Choroid plexus epithelial cell (primary cell): ENCODE measurements around the gene CPSF6.

Experiments
- DNase-seq: peaks from one replicate; pipeline ENCODE4 v3.0.0-alpha.2; 2010; ENCODE audit warnings: low read depth
- H3K4me3 ChIP-seq: 2 replicates; pipeline ENCODE4 v1.5.1; 2011; ENCODE audit warnings: low read depth, mild to moderate bottlenecking, control low read depth, low read length, moderate library complexity
- TF ChIP-seq, protein P1 (sequence below): conservative IDR thresholded peaks from 2 replicates; pipeline ENCODE4 v1.5.1; 2011; ENCODE audit warnings: low read depth, mild to moderate bottlenecking, control low read depth, inconsistent platforms, low read length, moderate library complexity

CPSF6 gene

DNA sequence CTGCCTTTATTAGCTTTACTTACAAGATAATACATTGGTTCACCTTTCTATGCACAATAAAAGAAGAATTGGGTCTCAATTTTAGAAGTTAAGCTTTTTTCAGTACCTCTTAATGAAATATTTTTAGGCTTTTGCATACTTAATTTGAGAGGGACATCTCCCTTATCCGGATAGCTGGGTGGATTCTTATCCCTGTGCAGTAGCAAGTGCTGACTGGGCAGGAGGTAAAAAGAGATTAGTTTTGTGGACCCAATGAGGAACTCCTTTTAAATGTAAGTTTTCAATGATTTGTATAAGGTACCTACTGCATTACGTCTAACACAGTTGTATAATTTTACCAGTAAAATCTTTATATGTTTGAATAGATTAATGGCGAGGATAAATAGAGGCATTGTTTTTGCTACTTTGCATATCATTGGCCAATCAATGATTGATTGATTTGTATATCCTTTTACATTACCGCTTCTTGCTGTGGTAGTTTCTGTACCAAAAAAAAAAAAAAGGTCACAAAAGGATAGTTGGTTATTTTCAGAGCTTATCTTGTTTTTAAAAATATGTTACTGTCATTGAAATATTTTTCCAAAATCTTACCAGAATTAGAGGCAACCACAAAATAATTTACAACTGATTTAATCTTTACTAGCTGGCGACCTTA lies 2.2 kb downstream of the CPSF6 start:
- no peak for DNase-seq
- peak overlapping the region; percentile 18 for H3K4me3 ChIP-seq
- TF ChIP-seq, protein P1, sequence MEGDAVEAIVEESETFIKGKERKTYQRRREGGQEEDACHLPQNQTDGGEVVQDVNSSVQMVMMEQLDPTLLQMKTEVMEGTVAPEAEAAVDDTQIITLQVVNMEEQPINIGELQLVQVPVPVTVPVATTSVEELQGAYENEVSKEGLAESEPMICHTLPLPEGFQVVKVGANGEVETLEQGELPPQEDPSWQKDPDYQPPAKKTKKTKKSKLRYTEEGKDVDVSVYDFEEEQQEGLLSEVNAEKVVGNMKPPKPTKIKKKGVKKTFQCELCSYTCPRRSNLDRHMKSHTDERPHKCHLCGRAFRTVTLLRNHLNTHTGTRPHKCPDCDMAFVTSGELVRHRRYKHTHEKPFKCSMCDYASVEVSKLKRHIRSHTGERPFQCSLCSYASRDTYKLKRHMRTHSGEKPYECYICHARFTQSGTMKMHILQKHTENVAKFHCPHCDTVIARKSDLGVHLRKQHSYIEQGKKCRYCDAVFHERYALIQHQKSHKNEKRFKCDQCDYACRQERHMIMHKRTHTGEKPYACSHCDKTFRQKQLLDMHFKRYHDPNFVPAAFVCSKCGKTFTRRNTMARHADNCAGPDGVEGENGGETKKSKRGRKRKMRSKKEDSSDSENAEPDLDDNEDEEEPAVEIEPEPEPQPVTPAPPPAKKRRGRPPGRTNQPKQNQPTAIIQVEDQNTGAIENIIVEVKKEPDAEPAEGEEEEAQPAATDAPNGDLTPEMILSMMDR = no peak

DNA sequence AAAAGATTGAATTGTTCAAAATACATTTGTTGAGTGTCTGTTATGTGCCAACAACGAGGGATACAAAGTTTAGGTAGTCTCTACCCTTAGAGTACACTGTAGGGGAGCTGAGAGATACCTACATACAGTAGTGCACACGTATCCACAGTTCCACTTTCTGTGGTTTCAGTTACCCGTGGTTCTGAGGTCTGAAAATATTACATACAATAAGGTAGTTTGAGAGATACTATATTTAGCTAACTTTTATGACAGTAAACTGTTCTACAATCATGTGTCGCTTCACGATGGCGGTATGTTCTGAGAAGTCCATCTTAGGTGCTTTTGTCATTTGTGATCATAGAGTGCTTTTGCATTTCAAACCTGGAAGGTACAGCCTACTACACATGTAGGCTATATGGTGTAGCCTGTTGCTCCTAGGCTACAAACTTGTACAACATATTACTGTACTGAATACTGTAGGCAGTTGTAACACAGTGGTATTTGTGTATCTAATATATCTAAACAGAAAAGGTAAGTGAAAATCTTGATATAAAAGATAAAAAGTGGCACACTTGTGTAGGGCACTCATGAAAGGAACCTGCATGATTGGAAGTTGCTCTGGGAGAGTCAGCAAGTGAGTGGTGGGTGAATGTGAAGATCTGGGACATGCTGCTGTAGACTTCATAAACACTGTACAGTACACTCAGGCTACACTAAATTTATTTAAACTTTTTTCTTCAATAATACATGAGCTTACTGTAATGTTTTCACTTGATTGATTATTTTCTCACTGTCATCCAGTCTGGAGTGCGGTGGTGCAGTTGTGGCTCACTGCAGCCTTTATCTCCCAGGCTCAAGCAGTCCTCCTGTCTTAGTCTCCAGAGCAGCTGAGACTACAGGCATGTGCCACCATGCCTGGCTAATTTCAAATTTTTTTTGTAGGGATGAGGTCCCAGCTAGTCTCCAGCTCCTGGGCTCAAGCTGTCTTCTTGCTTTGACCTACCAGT lies 4.0 kb downstream of the CPSF6 start:
- TF ChIP-seq, protein P1 = no peak
- H3K4me3 ChIP-seq = no peak overlapping the region
- DNase-seq = no peak

DNA sequence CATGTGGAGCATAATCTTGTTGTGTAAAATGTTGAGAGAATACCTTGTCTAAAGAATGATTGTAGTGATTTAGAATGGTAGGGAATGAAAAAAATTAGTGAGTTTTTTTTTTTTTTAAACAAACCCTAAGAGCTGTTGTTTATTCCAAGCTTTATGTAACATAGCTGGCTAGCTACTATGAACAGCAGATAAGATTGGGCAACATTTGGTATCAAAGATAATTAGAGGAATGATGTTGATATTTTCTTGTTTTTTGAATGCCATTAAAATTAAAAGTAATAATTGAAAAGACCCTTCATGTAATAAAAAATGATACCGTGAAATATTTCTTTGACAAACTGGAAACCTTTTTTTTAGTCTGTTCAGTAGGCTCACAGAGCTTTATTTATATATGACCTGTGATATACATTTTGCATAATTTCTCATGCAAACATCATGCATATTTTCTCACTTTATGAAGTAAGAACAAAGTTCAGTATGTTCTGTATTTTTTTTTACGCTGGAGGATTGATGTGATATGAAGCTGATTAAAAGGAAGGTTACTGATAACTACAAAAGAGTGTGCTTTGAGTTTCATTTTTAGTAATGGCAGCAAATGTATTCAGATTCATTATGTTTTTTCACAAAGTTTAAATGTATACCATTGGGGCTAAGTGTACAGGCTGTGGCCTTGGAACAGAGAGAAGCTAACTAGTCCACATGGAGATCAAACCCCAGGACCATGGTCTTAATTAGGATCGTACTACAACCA lies 8.1 kb downstream of the CPSF6 start:
- no peak overlapping the region for H3K4me3 ChIP-seq
- TF ChIP-seq, protein P1 = no peak
- DNase-seq = no peak

DNA sequence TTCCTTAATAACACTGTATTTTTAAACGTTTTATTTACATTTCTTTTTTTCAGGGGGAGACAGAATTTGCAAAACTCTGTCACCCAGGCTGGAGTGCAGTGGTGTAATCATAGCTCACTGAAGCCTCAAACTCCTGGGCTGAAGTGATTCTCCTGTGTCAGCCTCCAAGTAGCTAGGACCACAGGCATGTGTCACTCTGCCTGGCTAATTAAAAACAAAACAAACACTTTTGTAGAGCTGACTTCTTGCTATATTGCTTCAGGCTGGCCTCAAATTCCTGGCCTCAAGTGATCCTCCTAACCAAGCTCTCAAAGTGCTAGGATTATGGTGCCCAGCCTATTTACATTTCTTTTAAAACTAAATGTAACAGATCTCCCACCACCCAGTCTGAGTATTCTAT lies 12.7 kb downstream of the CPSF6 start:
- no peak overlapping the region for H3K4me3 ChIP-seq
- peak; percentile 49 for DNase-seq
- TF ChIP-seq, protein P1 = no peak

DNA sequence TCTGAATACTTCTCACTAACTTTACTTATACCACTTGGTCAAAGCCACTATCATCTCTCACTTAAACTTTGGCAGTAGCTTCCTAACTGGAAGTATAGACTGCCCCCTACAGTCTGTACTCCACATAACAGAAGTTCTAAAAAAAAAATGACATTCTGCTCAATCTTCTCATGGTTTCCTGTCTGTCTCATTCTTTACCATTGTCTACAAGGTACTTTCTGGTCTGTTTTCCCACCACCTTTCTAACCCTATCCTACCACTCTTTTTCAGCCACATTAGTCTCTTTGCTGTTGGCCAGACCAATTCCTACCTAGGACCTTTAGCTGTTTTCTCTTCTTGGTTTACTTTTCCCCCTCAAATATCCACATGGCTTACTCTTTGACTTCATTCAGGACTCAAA lies 14.7 kb downstream of the CPSF6 start:
- DNase-seq = peak; percentile 80
- no peak overlapping the region for H3K4me3 ChIP-seq
- TF ChIP-seq, protein P1 = peak; percentile 66

DNA sequence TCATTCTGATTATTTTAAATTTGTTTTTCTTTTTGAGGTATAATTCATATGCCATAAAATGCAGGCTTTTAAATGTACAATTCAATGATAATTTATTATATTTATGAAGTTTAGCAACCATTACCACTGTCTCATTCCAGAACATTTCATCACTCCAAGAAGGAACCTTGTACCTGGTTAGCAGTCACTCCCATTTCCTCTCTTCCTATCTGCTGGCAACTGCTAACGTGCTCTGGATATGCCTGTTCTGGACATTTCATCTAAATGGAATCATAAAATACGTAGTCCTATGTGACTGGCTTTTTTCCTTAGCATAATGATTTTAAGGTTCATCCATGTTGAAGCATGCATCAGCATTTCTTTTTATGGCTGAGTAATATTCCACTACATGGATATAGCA lies 15.5 kb downstream of the CPSF6 start:
- DNase-seq = no peak
- H3K4me3 ChIP-seq = no peak overlapping the region
- TF ChIP-seq, protein P1 = no peak
